HG03469 (cell line): Measurements from ENCODE around the gene PLCL1.

ENCODE experiments used
- ATAC-seq: cut with Tn5 transposase; IDR thresholded peaks from one replicate; pipeline ENCODE4 v1.9.1; 2021; ENCODE audit warnings: mild to moderate bottlenecking, moderate library complexity, moderate number of reproducible peaks; ENCODE audit not compliant: unreplicated experiment

PLCL1 gene

DNA sequence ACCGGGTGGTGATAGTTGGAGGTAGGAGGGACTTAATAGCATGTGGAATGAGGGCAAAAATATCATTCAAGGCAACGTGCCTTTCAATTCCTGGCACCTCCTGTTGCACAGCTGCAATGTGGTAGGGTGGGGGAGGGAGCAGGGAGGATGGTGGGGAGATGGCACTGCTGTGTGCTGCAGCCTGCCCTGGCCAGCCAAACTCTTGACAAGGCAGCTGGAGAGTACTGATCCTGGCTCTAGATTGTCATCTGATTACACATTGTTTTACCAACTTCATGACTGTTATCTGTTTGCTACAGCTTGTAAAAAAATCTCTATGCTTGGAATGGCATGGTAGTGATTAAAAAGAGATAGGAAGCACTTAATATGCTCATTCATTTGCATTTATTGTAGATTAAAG lies 47.7 kb downstream of the PLCL1 start:
- ATAC-seq = no peak

DNA sequence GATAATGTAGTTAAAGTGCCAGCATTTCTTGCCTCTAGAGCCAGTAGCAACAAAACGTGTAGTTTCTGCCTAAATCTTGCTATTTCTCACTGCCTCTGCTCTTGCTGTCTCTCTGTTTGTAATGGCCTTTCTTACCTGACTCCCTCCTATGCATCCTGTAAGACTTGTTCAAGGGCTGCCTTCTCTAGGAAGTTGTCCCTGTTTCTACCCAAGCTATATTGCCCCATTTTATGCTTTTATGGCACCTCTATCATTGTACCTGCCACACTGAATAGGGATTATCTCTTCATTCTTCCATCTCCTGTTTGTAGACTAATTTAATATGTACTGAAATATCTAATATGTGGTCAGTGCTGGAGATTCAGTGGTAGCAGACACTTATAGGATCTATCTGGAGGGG lies 49.2 kb downstream of the PLCL1 start:
- ATAC-seq = no peak

GRCh38 chr2:197857476-197858107 lies 53.2 kb downstream of the PLCL1 start:
- no peak for ATAC-seq

- no peak for ATAC-seq
Measured at GRCh38 chr2:197858607-197859140, 54.3 kb downstream of the PLCL1 start.

- no peak for ATAC-seq
Measured at GRCh38 chr2:197862246-197862955, 58.0 kb downstream of the PLCL1 start.

GRCh38 chr2:197863744-197864143 lies 59.4 kb downstream of the PLCL1 start:
- no peak for ATAC-seq

DNA sequence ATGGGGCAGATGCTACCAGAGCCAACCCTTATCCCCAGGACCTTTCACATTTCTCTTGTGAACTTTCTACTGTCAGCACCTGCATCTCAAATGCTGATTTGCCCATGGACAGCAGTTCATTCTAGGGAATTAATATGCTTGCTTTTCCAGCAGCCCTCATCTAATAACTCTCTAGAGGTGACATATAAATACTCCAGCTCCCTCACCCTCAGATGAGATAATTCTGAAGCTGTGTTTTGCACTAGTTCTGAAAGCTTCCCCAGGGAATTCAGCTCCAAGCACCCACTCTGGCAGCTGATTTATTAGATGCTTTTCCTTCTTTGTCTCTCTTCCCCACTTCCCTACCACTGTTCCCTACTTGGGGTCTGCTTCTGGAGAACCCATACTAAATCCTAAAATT lies 62.1 kb downstream of the PLCL1 start:
- no peak for ATAC-seq

DNA sequence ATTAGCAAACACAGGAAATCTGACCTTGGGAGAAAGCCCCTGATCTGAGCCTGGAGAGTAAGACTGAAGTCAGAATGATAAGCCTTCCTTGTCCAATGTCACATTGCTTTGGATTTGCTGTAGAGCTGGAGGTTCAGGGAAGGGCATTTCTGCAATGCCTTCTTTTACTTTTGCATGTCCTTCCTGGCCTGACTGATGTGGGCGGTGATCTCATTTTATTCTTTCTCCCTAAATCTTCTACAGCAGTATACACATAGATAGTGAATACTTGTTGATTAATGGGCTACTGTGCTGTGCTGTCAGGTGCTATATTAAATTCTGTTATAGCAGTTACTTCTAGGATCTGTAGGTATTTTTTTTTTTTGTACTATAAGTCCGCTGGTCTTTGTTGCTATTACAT lies 62.6 kb downstream of the PLCL1 start:
- no peak for ATAC-seq

DNA sequence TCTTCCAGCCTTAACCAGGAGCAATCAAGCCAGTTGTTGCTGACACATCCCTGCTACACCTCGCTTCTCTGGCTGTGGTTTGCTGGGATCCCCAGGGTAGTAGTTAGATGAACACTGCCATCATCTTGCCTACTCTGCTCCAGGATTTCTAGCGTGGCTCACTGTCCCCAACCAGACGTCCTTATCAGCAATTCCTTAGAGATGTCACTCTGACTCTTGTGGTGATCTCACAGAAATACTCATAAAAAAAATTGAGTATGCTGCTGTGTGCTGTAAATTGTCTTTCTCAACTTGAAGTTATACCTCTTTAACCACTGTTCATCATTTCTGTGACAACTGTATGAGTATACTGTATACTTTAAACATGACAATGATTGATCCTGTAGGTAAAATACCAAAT lies 63.2 kb downstream of the PLCL1 start:
- ATAC-seq = no peak

- ATAC-seq = no peak
Measured at GRCh38 chr2:197868206-197868605, 63.8 kb downstream of the PLCL1 start.

GRCh38 chr2:197869041-197869440 lies 64.6 kb downstream of the PLCL1 start:
- ATAC-seq = no peak

DNA sequence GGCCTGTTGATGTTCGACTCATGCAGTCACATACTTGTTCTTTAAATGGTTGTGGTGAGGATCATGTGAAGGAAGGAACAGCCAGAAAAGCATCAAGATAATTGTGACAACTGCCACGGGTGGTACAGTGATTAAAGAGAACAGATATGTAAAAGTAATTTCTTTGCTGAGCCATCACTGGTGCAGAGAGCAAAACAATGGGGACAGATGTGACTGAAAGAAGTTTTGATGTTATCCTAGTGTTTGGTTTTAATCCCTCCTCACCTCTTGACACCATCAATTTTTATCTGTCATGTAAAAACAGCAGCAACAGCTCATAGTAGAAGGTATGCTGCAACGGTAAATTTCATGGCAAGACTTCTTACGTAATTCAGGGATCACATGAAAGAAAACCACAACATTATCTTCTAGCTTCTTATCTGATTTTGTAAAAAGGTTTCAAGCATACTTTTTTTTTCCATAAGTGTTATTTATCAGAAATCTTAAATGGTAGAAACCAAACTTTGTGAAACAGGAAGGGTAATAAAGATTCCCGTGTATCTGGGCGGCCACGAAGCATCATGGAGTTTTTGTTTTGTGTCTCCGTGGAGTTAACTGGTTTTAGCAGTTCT lies 65.2 kb downstream of the PLCL1 start:
- no peak for ATAC-seq

- ATAC-seq = no peak
Measured at GRCh38 chr2:197870137-197870536, 65.7 kb downstream of the PLCL1 start.

- ATAC-seq = no peak
Measured at GRCh38 chr2:197871780-197872456, 67.5 kb downstream of the PLCL1 start.

DNA sequence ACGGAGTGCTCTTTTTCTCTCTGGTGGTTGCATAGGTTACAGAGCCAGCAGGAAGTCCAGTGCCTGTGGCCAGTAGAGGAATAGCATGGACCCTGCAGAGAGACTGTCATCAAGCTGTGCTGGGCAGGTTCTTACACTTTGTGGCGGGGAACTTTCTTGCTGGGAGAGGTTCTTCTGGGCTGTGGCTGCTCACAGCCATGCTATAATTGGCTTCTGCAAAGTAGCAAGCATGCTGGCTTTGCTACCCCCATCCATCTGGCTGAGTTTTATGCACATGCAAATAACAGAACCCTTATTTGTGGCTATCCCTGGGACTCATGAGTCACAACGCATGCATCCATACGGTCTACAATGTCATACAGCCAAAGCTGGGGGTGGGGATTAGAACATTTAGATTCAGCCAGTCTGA lies 68.9 kb downstream of the PLCL1 start:
- no peak for ATAC-seq

- no peak for ATAC-seq
Measured at GRCh38 chr2:197875763-197876162, 71.4 kb downstream of the PLCL1 start.

GRCh38 chr2:197876524-197876923 lies 72.1 kb downstream of the PLCL1 start:
- no peak for ATAC-seq

- no peak for ATAC-seq
Measured at GRCh38 chr2:197877038-197877437, 72.6 kb downstream of the PLCL1 start.

GRCh38 chr2:197878792-197879191 lies 74.4 kb downstream of the PLCL1 start:
- no peak for ATAC-seq

DNA sequence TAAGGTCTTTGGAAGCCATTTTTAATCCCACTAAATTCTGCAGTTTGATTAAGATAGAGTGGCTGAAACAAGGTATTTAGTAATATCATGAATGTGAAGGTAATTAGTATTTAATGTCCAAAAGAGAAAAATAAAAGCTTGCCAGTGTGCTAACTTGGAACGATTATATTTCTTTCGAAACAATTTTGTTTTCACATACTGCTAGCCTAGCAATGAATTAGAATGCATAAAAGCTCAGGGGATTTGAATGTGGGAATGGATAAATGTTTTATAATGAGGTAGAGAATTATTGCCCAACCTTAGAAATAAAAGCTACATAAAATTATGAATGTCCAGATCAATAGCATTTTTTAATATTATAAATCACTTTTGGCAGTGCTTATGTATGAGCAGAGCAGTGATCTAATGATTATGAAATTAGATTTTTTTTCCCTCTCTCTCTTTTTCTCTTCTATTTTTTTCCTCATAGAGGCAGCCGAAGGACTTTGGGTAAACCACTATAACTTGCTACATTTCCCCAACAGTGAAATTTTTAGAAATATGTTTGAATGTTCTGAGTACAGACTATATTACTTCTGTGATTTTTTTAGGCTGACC lies 75.5 kb downstream of the PLCL1 start:
- ATAC-seq = no peak
